GM12873 (cell line): ENCODE measurements around the gene RPS24.

ENCODE experiments used
- CTCF ChIP-seq: IDR thresholded peaks from 2 replicates; pipeline ENCODE4 v1.5.1; 2012; ENCODE audit warnings: low read depth, mild to moderate bottlenecking, moderate library complexity, low read length, control low read depth; ENCODE audit not compliant: insufficient read depth; ENCODE audit errors: missing control alignments

RPS24 gene

GRCh38 chr10:78002541-78003288, 30.9 kb upstream of the RPS24 start:
- no peak for TF ChIP-seq CTCF

- TF ChIP-seq CTCF, result no peak
These were observed 29.2 kb upstream of the RPS24 start for GRCh38 chr10:78004215-78005026.

GRCh38 chr10:78007172-78007571, 26.5 kb upstream of the RPS24 start:
- TF ChIP-seq CTCF, result no peak

GRCh38 chr10:78009662-78010061, 24.0 kb upstream of the RPS24 start:
- TF ChIP-seq CTCF, result no peak

GRCh38 chr10:78010278-78010677, 23.4 kb upstream of the RPS24 start:
- TF ChIP-seq CTCF, result no peak

- no peak for TF ChIP-seq CTCF
These were observed 22.6 kb upstream of the RPS24 start for GRCh38 chr10:78011065-78011464.

- TF ChIP-seq CTCF, result no peak
These were observed 20.1 kb upstream of the RPS24 start for GRCh38 chr10:78013564-78013963.
